PC-9 (cell line): Measurements from ENCODE around the gene MACROD2.

Experiments used
- CTCF ChIP-seq: fragments of 200-600 bp; sonication (generic); conservative IDR thresholded peaks from 2 replicates; pipeline ENCODE4 v1.6.1; 2017; ENCODE audit warnings: mixed run types, antibody characterized with exemption, mild to moderate bottlenecking, moderate library complexity
- EZH2 ChIP-seq: fragments of 200-600 bp; sonication (generic); IDR thresholded peaks from 2 replicates; pipeline ENCODE4 v1.8.0; 2017; ENCODE audit warnings: antibody characterized with exemption, low read depth

DNA sequence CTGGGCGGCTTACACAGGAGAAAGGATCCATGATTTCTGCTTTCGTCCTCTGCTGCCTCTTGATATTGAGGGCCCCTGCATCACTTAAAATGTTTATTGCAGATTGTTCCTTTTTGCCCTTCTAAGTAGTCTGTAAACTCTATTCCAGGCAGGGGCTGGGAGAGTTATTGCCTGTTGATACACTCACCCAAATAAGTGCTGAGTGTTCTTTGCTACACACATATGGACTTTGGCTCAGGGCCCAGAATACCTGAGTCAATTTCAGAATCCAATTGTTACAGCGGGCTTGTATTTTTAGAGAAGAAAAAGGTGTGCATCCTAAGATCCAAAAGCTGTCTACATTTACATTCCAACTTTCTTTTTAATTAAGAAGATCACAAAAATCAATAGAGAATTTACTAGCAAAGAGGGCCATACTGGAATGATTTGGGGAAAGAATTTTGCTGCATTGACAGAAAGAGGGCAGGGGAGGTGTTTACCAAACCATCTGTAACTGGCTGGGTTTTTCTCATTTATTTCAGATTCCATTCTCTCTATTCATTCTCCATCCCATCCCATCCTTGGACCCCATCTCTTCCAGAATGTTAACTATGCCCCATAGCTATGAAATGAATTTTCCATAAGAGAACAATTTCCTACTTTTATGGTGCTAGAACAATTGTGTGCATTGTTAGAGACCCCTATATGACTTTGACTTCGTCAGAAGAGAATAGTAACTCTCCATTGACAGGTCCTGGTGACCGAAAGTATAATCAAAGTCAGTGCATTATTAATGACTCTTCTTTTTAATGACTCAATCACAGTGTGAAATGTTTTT, 1302.0 kb downstream of the MACROD2 start:
- TF ChIP-seq EZH2, result no peak
- TF ChIP-seq CTCF, result no peak
